Esophagus squamous epithelium (tissue), 5 donors: ENCODE data around the gene VAV3. TPM values are rescaled to one million over a fixed set of nuclear protein-coding genes. Genes with fewer than 3 reads are reported as not detected.

ENCODE experiments used
- DNase-seq: peaks from one replicate; lab custom pipeline; 2025; lab: John Stamatoyannopoulos, UW
- H3K27ac ChIP-seq, 4 donors: fragments of 200-600 bp; sonication (generic); one replicate each; pipeline ENCODE4 v1.5.1; 2016 to 2019; ENCODE audit warnings: mild to moderate bottlenecking in 1 of 4
- H3K27me3 ChIP-seq, 4 donors: fragments of 200-600 bp; sonication (generic); 1 replicate in 3 of 4; 2 replicates in 1 of 4; pipeline versions ENCODE4 v1.5.1 to v1.6.0; 2017 to 2021; ENCODE audit warnings: antibody characterized with exemption in 1 of 4
- H3K36me3 ChIP-seq, 3 donors: fragments of 200-600 bp; sonication (generic); one replicate each; pipeline ENCODE4 v1.5.1; 2016 to 2019
- H3K4me1 ChIP-seq, 3 donors: fragments of 200-600 bp; sonication (generic); one replicate each; pipeline ENCODE4 v1.5.1; 2017 to 2019
- H3K4me3 ChIP-seq, 4 donors: fragments of 200-600 bp; sonication (generic); 1 replicate in 3 of 4; 2 replicates in 1 of 4; pipeline ENCODE4 v1.5.1; 2016 to 2019; ENCODE audit warnings: mild to moderate bottlenecking in 2 of 4, moderate library complexity in 1 of 4
- H3K9me3 ChIP-seq, 3 donors: fragments of 200-600 bp; sonication (generic); one replicate each; pipeline ENCODE4 v1.5.1; 2016 to 2019
- POLR2A ChIP-seq, 4 donors: fragments of 450-650 bp; IDR thresholded peaks; one replicate each; pipeline ENCODE4 v1.6.1; 2017; ENCODE audit warnings: antibody characterized with exemption in 4 of 4, mild to moderate bottlenecking in 4 of 4, moderate library complexity in 3 of 4
- WGBS, 2 donors: methylation state at CpG; one replicate each; pipeline ENCODE4 v1.1.5; 2018; 5-methylcytosine and 5-hydroxymethylcytosine counted together
- intact Hi-C: fragments of 100-400 bp; cut with DNase I; formaldehyde crosslinking; loops from one replicate; pipeline ENCODE4 v1.15.0; 2022
- total RNA-seq, 4 donors: library from RNA; depleted of rRNA; stranded (reverse); fragments of >200 nt; gene quantifications; one replicate each; pipeline ENCODE4 v1.1.0, GENCODE V29; 2016
- TF ChIP-seq, protein P1 (sequence below), 6 experiments: fragments of 450-650 bp in 4 of 6; fragments of 200-600 bp in 2 of 6; sonication (generic) in 2 of 6; IDR thresholded peaks; one replicate each; pipeline ENCODE4 v1.5.1; 2016 to 2019; ENCODE audit warnings: antibody characterized with exemption in 6 of 6, mild to moderate bottlenecking in 4 of 6, moderate library complexity in 4 of 6
- donor health status: DM: yes; HTN: yes; CAD: no.

The VAV3 gene
- total RNA-seq, 4 donors from 2014 or later = 43.4 to 126 (median 76.9) TPM

DNA sequence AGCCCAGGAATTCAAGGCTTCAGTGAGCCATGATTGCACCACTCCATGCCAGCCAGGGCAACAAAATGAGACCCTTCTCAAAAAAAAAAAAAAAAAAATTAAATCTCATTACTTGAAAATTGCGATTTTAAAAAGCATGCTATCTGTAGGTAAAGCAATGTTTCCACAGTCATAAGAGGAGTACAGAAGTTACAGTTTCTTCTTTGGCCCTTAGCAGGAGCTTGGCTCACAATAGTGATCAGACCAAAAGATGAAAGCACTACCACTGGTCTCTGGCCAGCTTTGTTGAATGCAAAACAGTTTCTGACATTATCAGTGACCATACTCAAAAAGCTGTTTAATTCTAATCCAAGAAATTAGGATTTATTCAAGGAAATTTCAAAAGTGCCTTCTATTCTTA, 31.2 kb downstream of the VAV3 start:
- Histone ChIP-seq H3K27ac (no peak overlapping the region), H3K4me3 (no peak overlapping the region), H3K27me3 (no peaks in the 10 kb centered on the region), H3K36me3 (no peaks in the 10 kb centered on the region), H3K4me1 (peaks cover 12 to 23% (median 17%) of the 10 kb centered on the region in 3 donors), H3K9me3 (no peaks in the 10 kb centered on the region)
- intact Hi-C loops = no loop called here
- TF ChIP-seq, protein P1, sequence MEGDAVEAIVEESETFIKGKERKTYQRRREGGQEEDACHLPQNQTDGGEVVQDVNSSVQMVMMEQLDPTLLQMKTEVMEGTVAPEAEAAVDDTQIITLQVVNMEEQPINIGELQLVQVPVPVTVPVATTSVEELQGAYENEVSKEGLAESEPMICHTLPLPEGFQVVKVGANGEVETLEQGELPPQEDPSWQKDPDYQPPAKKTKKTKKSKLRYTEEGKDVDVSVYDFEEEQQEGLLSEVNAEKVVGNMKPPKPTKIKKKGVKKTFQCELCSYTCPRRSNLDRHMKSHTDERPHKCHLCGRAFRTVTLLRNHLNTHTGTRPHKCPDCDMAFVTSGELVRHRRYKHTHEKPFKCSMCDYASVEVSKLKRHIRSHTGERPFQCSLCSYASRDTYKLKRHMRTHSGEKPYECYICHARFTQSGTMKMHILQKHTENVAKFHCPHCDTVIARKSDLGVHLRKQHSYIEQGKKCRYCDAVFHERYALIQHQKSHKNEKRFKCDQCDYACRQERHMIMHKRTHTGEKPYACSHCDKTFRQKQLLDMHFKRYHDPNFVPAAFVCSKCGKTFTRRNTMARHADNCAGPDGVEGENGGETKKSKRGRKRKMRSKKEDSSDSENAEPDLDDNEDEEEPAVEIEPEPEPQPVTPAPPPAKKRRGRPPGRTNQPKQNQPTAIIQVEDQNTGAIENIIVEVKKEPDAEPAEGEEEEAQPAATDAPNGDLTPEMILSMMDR (IDR thresholded peaks at IDR 0.05) = no peak
- TF ChIP-seq POLR2A (IDR thresholded peaks at IDR 0.05) = no peak
- no peak for DNase-seq
- WGBS, 2 donors = 85 to 89% methylated on average over 1 of the region's 1 CpG

DNA sequence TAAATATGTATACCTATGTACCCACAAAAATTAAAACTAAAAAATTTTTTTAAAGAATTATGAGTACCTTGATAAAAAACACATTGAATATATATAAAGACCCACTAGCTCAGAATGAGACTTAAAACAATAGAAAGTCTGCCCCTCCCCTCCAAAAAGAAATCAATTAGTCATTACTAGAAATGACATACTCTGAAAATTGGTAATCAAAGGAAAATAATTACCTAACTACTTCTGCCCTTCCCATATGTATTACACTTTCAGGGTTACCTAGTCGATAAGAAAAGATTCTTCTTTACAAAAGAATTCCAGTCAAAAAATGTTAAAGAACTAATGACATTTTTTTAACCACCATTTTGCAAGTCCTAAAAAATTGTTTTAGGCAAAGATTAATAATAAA, 34.7 kb downstream of the VAV3 start:
- Histone ChIP-seq H3K4me3 (no peak overlapping the region), H3K9me3 (no peaks in the 10 kb centered on the region), H3K36me3 (no peaks in the 10 kb centered on the region), H3K27ac (no peak overlapping the region), H3K4me1 (peaks cover 0 to 2% (median 0%) of the 10 kb centered on the region in 3 donors), H3K27me3 (no peaks in the 10 kb centered on the region)
- intact Hi-C loops = no loop called here
- no peak for TF ChIP-seq POLR2A (IDR thresholded peaks at IDR 0.05)
- TF ChIP-seq, protein P1 (IDR thresholded peaks at IDR 0.05) = no peak
- 82 to 86% methylated on average over 1 of the region's 1 CpG for WGBS, 2 donors
- DNase-seq = no peak

DNA sequence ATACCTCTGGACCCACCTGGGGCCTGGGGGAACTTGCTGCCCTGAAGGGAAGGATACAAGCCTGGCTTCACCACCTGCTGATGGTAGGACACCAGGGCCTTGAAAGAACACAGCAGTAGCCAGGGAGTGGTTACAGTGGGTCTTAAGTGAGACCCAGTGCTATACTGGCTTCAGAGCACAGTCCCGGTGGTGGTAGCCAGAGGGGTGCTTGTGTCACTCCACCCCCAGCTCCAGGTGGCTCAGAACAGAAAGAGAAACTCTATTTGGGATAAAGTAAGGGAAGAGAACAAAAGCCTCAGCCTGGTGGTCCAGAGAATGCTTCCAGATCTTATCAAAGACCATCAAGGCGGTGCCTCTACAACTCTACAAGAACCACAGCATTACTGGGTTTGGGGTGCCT, 37.2 kb downstream of the VAV3 start:
- DNase-seq = no peak
- Histone ChIP-seq H3K4me1 (no peaks in the 10 kb centered on the region), H3K36me3 (no peaks in the 10 kb centered on the region), H3K9me3 (no peaks in the 10 kb centered on the region), H3K27me3 (no peaks in the 10 kb centered on the region), H3K4me3 (no peak overlapping the region), H3K27ac (no peak overlapping the region)
- TF ChIP-seq, protein P1 (IDR thresholded peaks at IDR 0.05) = no peak
- TF ChIP-seq POLR2A (IDR thresholded peaks at IDR 0.05) = no peak
- WGBS, 2 donors = 86 to 91% methylated on average over 2 of the region's 2 CpGs
- intact Hi-C loops = no loop called here

DNA sequence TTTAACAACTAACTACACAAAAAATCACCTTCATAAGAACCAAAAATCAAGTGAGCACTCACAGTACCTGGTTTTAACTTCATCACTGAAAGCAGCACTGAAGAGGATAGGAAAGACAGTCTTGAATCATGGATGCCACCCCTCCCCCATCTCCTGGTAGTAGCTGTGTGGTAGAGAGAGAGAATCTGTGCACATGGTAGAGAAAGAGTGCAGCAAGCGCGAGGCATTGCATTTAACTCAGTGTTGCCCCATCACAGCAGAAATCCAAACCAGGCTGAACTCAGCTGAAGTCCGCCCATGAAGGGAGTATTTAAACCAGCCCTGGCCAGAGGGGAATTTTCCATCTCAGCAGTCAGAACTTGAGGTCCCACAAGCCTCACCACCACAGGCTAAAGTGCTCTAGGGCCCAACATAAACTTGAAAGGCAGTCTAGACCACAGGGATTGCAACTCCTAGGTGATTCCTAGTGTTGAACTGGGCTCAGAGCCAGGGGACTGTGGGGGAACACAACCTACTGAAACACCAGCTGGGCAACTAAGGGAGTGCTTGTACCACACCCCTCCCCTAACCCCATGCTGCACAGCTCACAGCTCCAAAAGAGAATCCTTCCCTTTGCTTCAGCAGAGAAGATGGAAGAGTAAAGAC, 38.4 kb downstream of the VAV3 start:
- DNase-seq = no peak
- Histone ChIP-seq H3K4me1 (no peaks in the 10 kb centered on the region), H3K27ac (no peak overlapping the region), H3K9me3 (no peaks in the 10 kb centered on the region), H3K36me3 (no peaks in the 10 kb centered on the region), H3K4me3 (no peak overlapping the region), H3K27me3 (no peaks in the 10 kb centered on the region)
- intact Hi-C loops = no loop called here
- TF ChIP-seq, protein P1 (IDR thresholded peaks at IDR 0.05) = no peak
- no peak for TF ChIP-seq POLR2A (IDR thresholded peaks at IDR 0.05)
- 90% methylated on average over 2 to 3 of the region's 3 CpGs for WGBS, 2 donors

DNA sequence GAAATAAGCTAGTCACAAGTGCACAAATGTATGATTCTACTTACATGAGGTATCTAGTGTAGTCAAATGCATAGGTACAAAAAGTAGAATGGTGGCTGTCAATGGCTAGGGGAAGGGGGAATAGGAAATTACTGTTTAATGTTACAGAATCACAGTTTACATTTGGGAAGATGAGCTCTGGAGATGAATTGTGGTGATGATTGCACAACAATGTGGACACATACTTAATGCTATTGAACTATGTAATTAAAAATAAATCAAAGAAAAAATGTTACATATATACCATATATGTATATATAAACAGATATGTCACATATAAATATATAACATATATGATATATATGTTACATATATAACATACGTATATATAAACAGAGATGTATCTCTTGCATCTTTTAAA, 39.4 kb downstream of the VAV3 start:
- Histone ChIP-seq H3K27ac (no peak overlapping the region), H3K9me3 (no peaks in the 10 kb centered on the region), H3K36me3 (no peaks in the 10 kb centered on the region), H3K4me3 (no peak overlapping the region), H3K27me3 (no peaks in the 10 kb centered on the region), H3K4me1 (no peaks in the 10 kb centered on the region)
- no peak for DNase-seq
- intact Hi-C loops = no loop called here
- TF ChIP-seq, protein P1 (IDR thresholded peaks at IDR 0.05) = no peak
- no peak for TF ChIP-seq POLR2A (IDR thresholded peaks at IDR 0.05)
- 86 to 89% methylated on average over 1 of the region's 1 CpG for WGBS, 2 donors
